ENCODE measurements around the gene BAZ1A.

GRCh38 chr14:34888186-34888585 is 13.0 kb upstream of the BAZ1A start:
- TF ChIP-seq, protein P1, sequence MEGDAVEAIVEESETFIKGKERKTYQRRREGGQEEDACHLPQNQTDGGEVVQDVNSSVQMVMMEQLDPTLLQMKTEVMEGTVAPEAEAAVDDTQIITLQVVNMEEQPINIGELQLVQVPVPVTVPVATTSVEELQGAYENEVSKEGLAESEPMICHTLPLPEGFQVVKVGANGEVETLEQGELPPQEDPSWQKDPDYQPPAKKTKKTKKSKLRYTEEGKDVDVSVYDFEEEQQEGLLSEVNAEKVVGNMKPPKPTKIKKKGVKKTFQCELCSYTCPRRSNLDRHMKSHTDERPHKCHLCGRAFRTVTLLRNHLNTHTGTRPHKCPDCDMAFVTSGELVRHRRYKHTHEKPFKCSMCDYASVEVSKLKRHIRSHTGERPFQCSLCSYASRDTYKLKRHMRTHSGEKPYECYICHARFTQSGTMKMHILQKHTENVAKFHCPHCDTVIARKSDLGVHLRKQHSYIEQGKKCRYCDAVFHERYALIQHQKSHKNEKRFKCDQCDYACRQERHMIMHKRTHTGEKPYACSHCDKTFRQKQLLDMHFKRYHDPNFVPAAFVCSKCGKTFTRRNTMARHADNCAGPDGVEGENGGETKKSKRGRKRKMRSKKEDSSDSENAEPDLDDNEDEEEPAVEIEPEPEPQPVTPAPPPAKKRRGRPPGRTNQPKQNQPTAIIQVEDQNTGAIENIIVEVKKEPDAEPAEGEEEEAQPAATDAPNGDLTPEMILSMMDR (conservative IDR thresholded peaks at IDR 0.05), result no peak
- TF ChIP-seq EZH2 (IDR thresholded peaks at IDR 0.05; ENCODE audit: low read depth), result no peak
